ENCODE data around the gene GABRB1.

- no peak for TF ChIP-seq CTCF (conservative IDR thresholded peaks at IDR 0.05; ENCODE audit: low read length)
- no peak for TF ChIP-seq EZH2phosphoT487 (IDR thresholded peaks at IDR 0.05; ENCODE audit: borderline replicate concordance, low read depth, low read length)
Observed at GRCh38 chr4:47469951-47470350, 438.6 kb downstream of the GABRB1 start.
